Measurements from ENCODE around the gene DNAL1. TPM values are rescaled to one million over a fixed set of nuclear protein-coding genes. Genes with fewer than 3 reads are reported as not detected.

Gene DNAL1
- total and polyA plus RNA-seq, 9 of the 15 experiments (the other 6 are each of a cell fraction or from before 2014, with no cell fraction given), result 1.6 to 11.7 (median 4.8) TPM

DNA sequence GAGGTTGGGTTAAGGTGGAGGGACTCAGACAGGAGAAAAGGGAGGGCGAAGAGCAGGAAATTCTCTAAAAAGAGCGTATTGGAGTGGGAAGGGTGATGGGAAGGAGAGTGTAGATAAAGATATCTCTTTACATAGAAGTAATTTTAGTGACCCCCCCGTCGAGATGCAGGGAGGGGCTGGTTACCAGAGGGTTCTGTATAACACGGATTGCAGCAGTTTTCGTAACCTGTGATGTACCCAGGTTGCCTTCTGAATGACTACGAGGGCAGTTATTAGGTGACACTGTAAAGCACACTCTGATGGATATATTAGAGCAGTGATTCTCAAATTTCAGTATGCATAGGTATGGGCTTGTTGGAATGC is 443 bp downstream of the DNAL1 start:
- intact Hi-C loops (cut with micrococcal nuclease), result loop anchor here (2.0 kb wide), 1 partner anchor 68 kb away; no protein-coding TSS in a partner anchor
- CTCF ChIA-PET (ENCODE audit: low intra/inter-chr PET ratio), result no interaction called here

More for the DNA sequence above, 443 bp downstream of the DNAL1 start:
- Histone ChIP-seq H3K27me3 (ENCODE audit: control insufficient read depth in 2 of 2, insufficient read depth in 2 of 2, low read length in 2 of 2) (no peaks in the 10 kb centered on the region), H3K4me3 (peak overlapping the region; percentile 56), H3K4me2 (ENCODE audit: insufficient read depth, low read length) (peak overlapping the region; percentile 84), H3K9me1 (ENCODE audit: control insufficient read depth, insufficient read depth, low read length) (no peaks in the 10 kb centered on the region), H3K79me2 (ENCODE audit: control insufficient read depth, insufficient read depth, low read length) (no peaks in the 10 kb centered on the region; the same call in 2 of the 3 replicates), H3K27ac (ENCODE audit: extremely low read depth, low read depth, low read length) (no peak overlapping the region), H3K36me3 (ENCODE audit: control insufficient read depth, insufficient read depth, low read length) (no peaks in the 10 kb centered on the region), H2AFZ (ENCODE audit: low read depth, low read length) (peak overlapping the region; percentile 88), H3K9me3 (replicated peaks; ENCODE audit: control insufficient read depth, insufficient read depth, low read depth, low read length) (no peaks in the 10 kb centered on the region), H4K20me1 (replicated peaks; ENCODE audit: control insufficient read depth, insufficient read depth, low read length) (no peaks in the 10 kb centered on the region), H3K4me1 (replicated peaks in 1 of 2; ENCODE audit: control insufficient read depth in 2 of 2, insufficient read depth in 2 of 2, low read length in 2 of 2) (peaks cover 0 to 8% of the 10 kb centered on the region in 2 experiments; a peak in 3 of 5 replicates), H3K9ac (ENCODE audit: insufficient read depth in 1 of 2, low read depth in 2 of 2, low read length in 2 of 2) (peak overlapping the region; percentile 71 to 80; a peak in 3 of 4 replicates)
- in situ Hi-C loops (cut with MboI), result no loop called here
- BruUV-seq (replicated peaks), result no TSS peak
- WGBS (ENCODE audit: insufficient coverage, low coverage, missing lambda C conversion rate), result 0% methylated on average over 6 of the region's 7 CpGs
- DNase-seq (ENCODE audit: extremely low read depth in 1 of 4, low spot score in 3 of 4) (no peak), FAIRE-seq (no peak), ATAC-seq (no peak)
- TF ChIP-seq CREB1 (IDR thresholded peaks at IDR 0.05), result no peak
- TF ChIP-seq CREB1 (CRISPR knock-in tag; IDR thresholded peaks at IDR 0.05), result no peak
- TF ChIP-seq KDM4B (IDR thresholded peaks at IDR 0.05; ENCODE audit: borderline replicate concordance in 2 of 2, low read depth in 1 of 2), result no peak
- no peak for TF ChIP-seq KLF10 (CRISPR knock-in tag; IDR thresholded peaks at IDR 0.05)
- TF ChIP-seq, protein P1, sequence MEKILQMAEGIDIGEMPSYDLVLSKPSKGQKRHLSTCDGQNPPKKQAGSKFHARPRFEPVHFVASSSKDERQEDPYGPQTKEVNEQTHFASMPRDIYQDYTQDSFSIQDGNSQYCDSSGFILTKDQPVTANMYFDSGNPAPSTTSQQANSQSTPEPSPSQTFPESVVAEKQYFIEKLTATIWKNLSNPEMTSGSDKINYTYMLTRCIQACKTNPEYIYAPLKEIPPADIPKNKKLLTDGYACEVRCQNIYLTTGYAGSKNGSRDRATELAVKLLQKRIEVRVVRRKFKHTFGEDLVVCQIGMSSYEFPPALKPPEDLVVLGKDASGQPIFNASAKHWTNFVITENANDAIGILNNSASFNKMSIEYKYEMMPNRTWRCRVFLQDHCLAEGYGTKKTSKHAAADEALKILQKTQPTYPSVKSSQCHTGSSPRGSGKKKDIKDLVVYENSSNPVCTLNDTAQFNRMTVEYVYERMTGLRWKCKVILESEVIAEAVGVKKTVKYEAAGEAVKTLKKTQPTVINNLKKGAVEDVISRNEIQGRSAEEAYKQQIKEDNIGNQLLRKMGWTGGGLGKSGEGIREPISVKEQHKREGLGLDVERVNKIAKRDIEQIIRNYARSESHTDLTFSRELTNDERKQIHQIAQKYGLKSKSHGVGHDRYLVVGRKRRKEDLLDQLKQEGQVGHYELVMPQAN (IDR thresholded peaks at IDR 0.05; ENCODE audit: borderline replicate concordance), result peak; percentile 21; the same call in 1 of the 2 replicates
- no peak for TF ChIP-seq EHMT2 (IDR thresholded peaks at IDR 0.05)
- TF ChIP-seq CBX8 (IDR thresholded peaks at IDR 0.05; ENCODE audit: borderline replicate concordance, extremely low read depth, low read depth, low read length, poor library complexity, severe bottlenecking), result no peak
- POLR2A ChIA-PET, result interaction anchor here (0.6 to 1.3 kb wide), 2 partner anchors 17 to 32 kb away, joined by 3 read pairs; no protein-coding TSS in a partner anchor

All from K562 (cell line).